ENCODE measurements around the gene ANKRD33B.
"Not testable (repeated sequence)": the region's sequence is repeated elsewhere in the genome, so short reads cannot be mapped to it uniquely, and the experiment has no call there.

The ANKRD33B gene

DNA sequence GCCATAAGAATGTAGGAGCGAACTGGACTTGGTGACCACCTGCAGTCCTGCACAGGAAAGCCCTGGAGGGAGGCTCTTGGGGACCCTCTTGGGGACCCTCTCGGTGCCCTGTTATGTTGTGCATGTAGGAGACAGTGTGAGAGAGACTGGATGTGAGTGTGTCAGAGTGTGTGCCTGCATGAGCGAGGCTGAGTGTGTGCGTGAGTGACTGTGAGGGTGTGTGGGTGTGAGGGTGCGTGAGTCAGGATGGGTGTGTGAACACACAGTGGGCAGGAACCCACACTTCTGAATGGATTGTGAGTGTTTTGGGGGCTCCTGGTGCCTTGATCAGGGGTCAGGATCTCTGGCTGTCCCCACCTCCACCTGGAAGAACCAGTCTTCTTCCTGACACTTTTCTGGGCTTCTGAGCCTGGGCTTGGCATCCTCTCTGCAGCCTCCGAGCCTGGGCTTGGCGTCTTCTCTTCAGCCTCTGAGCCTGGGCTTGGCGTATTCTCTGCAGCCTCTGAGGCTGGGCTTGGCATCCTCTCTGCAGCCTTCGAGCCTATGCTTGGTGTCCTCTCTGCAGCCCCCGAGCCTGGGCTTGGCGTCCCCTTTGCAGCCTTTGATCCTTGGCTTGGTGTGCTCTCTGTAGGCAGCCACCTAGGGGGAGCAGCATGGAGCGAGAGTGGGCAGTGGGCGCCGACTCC is 25.6 kb upstream of the ANKRD33B start:
- DNase-seq = peak; percentile 25

DNA sequence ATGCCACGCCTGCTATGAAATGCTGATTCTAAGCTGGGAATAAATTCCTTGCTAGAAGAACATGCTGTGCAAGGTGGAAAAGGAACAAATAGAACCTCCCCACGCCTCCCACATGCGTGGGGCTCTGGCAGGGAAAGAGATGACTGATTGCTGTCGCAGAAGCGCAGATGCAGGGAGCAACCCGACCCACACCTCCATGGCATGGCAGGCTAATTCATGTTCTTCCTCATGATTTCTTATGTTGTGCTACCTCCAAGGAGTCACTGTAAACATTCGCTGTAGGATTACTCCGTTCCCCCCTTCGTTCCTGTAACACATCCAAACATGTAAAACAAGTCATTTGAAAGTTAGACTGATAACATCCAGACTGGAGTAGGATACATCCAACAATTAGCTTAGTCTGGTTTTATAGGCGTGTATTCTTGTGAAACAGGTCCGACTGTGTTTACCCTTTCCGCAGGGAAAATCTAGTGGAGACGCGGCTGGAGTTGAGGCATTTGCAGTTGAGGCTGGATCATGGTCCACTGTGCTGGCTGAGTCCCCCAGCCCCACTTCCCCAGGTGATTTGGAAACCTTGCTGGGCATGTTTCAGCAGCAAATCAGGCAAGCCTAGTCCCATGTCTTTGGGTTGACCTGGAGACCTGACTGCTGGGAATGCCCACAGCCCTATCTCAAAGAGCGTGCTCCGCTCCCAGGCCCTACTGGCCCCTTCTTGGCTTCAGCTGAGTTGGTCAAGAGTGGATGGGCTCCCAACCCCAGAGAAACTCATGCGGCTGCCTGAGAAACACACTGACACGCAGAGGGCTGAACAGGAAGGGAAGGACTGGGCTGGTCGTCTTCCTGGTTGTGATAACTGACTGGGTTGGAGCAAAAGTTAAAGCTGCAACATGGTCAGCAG is 24.8 kb upstream of the ANKRD33B start:
- DNase-seq = no peak

DNA sequence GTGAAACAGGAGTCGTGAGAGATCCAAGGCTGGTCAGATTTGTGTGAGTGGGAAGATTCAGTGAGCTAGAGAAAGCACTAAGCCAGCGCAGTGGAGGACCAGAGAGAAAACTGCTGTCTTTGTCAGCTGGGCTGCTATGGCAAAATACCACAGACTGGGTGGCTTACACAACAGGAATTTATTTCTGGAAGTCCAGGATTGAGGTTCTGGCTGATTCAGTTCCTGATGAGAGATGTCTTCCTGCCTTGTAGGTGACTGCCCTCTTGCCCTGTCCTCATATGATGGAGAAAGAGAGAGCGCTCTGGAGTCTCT is 24.2 kb upstream of the ANKRD33B start:
- DNase-seq = no peak

DNA sequence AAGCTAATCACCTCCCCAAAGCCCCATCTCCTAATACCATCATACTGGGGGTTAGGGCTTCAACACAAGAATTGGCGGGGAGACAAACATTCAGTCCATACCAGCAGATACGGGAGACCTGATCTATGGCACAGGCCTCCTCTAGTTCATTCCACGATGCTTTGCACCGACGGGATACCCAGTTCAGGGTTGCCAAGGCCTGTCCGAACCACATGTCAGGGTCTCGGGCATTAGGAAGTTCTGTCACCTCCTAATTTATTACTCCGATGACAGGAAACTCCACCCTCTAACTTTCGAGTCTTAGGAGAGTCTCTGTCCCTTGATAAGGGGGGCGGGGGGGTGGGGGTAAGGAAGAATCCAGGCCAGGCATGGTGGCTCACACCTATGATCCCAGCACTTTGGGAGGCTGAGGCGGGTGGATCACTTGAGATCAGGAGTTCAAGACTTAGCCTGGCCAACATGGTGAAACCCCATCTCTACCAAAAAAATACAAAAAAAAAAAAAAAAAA is 23.8 kb upstream of the ANKRD33B start:
- DNase-seq = no peak

DNA sequence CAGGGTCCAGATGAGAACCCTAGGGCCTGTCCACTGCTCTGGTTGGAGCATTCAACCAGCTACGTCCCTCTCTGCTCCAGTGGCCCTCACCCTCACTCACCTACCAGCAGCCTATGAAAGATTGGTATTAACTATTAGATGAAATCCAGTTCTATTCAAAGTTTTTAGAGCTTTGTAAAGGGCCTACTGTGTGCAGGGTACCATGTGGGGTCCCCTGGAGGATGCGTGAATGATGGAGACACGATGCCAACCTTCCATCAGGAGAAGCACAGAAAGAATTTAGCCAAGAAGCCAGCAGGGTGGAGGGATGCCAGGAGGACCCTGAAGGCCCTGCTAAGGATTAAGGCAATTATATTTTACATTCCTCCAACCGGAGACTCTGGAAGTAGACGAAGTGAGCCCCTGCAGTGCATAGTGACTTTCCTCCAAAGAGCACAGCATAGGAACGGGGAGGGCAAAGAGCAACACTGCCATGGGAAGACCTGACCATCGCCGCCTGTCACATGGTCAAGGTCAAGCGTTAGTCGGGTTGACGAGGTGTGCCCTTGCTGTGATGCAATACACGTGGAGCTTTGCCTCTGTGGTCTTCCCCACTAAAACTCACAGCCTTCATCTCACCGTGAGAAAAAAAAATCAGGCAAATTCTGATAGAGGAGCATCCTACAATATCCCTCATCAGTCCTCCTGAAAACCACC is 22.8 kb upstream of the ANKRD33B start:
- no peak for DNase-seq

DNA sequence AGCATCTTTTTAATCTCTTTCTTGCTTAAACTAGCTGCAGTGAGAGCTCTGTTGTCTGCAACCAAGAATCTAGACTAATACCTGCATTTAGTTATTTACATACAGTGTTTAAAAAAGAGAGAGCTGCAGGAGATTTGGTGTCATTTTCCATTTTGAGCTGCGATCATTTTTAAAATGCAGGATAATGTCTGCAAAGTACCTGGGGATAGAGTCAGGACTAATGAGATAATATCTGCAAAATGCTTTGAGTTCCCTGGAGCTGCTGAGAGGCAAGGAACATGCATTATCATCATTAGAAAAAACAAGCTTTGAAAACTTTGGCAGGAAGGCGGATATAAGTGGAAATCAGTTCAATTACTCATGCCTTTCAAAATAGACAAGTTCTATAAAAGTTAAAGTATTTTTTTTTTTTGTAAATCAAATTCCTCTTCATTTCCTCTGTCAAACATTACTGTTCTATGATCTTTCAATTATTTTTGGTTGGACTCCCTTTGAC is 21.8 kb upstream of the ANKRD33B start:
- DNase-seq = no peak

DNA sequence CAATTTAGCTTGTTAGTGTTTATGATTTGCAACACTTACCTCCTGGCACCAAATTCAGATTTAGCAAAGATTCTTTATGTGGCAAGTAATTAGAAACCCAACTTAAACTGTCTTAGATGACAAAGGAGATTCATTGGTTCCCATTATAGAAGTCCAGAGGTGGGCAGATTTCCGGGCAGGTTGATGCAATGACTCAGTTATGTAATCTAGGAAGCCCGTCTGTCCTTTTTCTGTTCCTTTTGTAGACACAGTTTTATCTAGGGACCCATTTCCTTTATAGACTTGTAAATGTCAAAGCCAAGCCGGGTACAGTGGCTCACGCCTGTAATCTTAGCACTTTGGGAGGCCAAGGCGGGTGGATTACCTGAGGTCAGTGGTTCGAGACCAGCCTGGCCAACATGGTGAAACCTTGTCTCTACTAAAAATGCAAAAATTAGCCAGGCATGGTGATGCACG is 20.3 kb upstream of the ANKRD33B start:
- DNase-seq = no peak

DNA sequence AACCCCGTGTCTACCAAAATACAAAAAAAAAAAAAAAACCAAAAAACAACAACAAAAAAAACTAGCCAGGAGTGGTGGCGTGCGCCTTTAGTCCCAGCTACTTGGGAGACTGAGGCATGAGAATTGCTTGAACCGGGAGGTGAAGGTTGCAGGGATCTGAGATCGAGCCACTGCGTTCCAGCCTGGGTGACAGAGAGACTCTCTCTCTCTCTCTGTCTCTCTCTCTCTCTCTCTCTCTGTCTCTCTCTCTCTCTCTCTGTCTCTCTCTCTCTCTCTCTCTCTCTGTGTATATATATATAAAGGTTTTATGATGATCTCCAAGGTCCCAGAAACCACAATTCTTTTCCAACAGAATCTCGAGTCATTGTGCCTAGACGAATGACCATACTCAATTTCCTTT is 18.8 kb upstream of the ANKRD33B start:
- DNase-seq = no peak

DNA sequence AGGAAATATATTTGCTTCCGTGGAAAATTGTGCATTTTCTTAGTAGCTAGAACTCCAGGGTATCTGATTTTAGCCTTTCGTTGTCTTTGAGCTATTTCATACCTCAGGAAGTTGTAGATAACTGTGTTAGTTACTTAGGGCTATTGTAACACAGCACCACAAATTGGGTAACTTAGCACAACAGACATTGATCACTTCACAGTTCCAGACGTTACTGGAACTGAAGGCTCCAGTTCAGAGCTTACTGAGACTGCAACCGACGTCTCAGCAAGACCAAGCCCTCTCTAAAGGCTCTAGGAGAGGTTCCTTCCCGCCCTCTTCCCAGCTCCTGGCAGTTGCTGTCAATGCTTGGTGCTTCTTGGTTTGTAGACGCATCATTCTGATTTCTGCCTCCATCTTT is 17.7 kb upstream of the ANKRD33B start:
- no peak for DNase-seq

DNA sequence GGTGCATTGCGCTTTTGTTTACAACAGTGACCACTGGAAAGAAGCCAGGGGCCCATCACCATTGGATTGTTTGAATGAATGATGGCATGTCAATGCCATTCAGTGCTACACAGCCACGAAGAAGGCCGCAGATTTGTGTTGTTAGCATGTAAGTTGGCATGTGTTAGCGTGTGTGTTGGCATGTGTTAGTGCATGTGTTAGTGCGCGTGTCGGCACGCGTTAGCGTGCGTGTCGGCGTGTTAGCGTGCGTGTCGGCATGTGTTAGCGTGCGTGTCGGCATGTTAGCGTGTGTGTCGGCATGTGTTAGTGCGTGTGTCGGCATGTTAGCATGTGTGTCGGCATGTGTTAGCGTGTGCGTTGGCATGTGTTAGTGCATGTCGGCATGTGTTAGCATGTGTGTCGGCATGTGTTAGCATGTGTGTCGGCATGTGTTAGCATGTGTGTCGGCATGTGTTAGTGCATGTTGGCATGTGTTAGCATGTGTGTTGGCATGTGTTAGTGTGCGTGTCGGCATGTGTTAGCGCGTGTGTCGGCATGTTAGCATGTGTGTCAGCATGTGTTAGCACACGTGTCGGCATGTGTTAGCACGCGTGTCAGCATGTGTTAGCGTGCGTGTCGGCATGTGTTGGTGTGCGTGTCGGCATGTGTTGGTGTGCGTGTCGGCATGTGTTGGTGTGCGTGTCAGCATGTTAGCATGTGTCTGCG is 15.3 kb upstream of the ANKRD33B start:
- DNase-seq = no peak

DNA sequence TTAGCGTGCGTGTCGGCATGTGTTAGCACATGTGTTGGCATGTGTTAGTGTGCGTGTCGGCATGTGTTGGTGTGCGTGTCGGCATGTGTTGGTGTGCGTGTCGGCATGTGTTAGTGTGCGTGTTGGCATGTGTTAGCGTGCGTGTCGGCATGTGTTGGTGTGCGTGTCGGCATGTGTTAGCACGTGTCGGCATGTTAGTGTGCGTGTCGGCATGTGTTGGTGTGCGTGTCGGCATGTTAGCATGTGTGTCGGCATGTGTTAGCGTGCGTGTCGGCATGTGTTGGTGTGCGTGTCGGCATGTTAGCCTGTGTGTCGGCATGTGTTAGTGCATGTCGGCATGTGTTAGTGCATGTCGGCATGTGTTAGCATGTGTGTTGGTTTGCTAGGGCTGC is 14.8 kb upstream of the ANKRD33B start:
- DNase-seq = not testable (repeated sequence)

DNA sequence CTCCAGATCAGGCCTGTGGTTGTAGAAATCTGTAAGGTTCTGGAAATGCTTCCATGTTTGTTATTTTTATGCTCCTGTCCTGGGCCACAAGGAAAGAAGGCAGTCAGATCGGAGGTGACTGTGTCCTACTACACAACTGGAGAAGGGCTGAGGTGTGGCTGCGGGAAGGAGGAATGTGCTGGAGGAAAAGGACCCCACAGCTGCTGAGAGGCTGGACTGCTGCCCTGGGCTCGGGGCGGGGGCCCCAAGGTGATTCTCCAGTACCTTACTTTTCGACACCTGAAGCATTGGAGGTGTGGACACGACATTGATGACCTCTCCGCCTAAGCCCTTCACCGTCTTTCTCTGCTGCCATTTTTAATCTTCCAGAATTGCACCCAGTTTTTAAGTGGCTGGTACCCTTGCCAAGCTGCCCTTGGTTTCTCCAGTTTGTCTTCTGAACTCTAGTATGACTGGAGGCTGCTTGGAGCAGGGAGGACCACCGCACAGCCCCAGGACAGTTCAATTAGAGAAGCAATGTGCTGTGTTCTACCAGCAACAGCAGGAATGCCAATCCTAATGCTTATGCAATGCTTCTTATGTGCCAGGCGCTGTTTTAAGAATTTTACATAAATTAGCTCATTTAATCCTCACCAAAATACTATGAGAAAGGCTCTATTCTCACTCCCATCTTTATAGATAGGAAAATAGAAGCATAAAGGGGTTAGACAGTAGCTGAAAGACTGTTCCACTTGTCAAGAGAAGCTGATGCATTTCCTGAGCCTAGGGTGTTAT is 13.5 kb upstream of the ANKRD33B start:
- no peak for DNase-seq

DNA sequence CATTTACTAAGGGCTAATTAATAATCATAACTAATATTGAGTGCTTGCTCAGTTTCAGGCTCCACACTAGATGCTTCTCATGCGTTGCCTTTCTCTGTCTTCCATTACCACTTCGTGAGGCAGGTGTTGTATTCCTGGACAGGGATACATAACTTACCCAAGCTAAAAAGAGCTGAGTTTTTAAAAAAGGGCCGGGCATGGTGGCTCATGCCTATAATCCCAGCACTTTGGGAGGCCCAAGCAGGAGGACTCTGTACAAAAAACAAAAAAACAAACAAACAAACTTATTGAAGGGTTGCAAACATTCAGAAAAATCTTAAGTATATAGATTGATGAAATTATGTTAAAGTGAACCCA is 12.1 kb upstream of the ANKRD33B start:
- no peak for DNase-seq

DNA sequence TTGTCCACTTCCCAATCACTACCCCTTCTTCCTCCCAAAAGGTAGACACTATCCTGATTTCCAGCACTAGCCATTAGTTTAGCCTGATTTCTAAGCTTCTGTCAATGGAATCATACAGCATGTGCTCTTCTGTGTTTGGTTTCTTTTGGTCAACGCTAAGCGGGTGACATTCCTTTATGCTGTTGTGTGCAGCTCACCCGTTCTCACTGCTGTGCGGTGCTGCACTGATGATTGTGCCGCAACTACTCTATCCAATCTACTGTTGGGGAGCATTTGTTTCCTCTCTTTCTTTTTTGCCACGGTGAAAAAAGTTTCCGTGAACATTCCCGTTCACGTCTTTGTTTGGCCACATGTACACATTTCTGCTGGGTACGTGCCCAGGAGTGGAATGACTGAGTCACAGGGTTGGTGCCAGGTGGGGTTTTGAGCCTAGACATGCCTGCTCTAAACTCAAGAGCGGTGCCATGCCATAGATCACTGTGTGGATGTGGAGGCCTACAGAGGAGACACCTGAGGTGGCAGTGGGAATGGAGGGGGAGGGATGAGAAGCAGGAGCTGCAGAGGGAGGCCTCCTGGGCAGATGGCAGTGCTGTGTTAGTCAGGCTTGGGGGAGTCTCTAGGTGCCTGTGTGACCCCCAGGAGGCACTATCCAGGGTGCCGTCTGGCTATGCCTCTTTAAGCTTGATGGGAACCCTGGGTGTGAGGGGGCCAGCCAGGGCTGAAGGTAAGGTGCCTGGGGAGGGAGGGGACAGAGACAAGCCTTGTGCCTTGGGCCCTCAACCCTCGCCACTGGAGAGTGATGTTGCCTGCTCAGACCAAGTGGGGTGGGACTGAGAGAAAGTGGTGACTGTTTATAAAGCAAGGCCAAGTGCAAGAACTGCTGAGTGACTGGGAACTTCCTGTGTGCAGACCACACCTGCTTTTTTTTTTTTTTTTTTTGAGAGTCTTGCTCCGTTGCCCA is 11.4 kb upstream of the ANKRD33B start:
- DNase-seq = no peak

DNA sequence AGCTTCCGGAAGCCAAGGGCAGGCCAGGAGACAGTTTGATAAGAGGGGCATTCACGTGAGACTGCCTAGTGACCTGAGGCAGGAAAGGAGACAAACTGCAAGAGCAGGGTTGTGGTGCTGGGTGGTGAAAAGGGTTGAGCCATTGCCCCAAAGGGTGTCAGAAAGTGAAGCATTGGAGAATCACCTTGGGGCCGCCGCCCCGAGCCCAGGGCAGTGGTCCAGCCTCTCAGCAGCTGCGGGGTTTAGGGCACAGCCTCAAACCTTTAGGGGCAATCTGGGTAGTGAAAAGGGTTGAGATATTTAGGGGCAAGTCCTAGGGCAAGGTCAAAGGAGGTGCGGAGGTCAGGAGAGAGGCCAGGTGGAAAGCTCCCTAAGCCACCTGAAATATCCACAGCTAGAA is 10.4 kb upstream of the ANKRD33B start:
- DNase-seq = no peak

DNA sequence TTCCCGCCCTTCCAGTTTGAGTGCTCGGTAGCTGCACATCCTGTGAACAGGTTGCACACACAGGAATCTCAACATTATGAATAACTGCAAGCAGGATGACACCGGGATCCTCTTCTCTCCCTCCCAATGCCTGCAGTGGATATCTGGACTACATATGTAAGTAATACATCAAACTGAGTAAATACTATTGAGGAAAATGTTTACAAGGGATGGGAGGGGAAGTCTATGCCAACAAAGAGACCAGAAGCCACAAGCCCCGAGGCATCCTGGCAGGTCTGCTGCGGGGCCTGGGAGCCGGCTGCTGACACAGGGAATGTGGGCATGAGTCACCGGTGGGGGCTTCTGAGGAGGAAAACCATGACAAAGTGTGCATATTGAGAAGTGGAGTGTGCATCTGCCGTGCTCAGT is 8.6 kb upstream of the ANKRD33B start:
- DNase-seq = no peak

DNA sequence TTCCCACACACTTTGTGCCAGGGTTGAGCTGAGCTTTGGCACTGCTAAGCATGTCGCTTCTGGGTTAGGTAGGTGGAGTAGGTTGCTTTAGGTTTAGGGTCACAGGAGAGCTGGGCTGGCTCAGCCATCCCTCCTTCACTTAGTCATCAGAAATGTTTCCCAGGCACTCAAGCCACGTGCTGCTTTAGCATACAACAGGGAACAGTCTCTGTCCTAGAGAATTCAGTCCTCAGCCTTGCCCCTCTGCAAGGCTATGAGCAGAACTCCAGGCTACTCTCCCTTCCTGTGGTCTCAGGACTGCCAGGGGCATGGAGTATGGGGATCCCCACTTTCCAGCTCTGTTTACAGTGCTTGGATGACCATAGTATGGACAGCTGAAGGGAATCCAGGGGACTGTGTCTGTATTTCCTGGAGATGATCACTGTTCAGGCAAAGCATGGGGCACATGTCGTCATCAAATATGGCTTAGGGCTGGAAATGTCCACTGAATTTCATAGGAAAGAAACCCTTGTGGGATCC is 7.5 kb upstream of the ANKRD33B start:
- DNase-seq = no peak

DNA sequence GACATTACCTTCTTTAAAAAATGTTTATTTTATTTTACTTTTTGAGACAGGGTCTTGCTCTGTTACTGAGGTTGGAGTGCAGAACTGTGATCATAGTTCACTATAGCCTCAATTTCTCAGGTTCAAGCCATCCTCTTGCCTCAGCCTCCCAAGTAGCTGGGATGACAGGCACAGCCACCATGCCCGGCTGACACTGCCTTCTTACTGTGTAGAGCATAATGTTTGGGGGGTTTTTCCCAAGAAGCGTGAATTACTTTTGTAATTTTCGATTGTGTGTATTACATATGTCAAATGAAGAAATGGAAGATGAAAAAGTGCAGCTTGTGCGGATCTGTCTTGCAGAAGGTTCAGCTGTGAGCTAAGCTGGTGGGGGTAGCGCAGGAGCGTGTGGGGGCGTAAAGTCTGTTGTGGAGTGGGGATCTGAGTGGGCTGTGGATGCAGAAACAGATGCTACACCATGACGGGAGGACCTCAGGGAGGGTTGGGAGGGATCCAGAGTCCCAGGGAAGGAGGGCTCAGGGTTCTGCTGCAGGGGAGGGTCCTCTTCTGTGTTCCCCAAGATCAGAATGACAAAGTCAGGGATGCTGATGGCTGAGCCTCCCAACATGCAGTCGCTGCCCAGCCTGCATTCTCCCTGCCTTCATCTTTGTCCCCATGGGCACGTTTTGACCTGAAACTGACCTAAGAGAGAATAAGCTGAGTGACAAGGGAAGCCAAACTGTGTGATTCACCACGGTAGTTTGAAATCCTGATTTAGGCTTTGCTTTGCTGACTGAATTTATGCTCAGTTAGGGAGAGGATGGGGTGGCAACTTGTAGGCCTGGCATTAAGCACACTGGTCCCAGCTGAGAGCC is 6.8 kb upstream of the ANKRD33B start:
- DNase-seq = no peak

DNA sequence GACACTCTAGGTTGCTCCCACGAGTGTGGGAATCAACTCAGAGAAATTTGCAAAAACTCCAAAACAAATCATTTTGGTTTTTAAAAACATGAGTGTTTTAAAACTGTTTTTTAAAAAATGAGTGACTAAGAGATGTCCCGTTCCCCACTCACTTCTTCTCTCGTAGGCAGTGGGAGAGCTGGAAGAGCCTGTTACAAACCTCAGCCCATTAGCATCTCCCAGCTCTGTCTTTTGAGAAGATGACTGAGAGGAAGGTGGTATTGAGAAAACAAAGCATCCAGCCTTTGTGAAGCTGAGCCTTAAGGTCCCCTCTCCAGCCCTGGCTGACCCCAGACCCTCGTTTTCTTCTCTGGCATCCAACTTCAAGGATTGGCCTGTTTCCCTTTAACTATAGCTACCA is 4.7 kb upstream of the ANKRD33B start:
- no peak for DNase-seq

DNA sequence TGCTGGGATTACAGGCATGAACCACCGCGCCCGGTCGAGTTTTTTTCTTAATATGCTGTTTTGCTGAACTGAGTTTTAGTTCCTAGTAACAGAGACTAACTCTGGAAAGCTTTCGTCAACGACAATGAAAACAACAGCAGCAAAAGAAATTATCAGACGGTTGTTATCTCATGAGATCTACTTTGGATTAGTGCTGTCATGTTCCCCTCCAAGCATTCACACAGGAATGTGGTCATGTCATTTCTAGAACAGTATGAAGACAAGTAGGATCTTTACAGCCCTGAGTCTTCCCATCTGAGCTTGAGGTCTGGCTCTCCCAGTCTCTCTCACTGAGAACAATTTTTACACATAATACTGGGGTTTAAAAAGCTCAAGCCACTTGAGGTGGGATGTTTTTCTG is 4.0 kb upstream of the ANKRD33B start:
- DNase-seq = no peak

Measured in activated CD4-positive, alpha-beta T cell treated with anti-CD3 and anti-CD28 coated beads for 48 hours (primary cell).